ENCODE measurements around the gene RPH3AL. TPM values are rescaled to one million over a fixed set of nuclear protein-coding genes. Genes with fewer than 3 reads are reported as not detected.
A peak's percentile ranks its signal among the peaks of the same experiment; 100 is the strongest.

Gene RPH3AL
- total RNA-seq, 4 donors from 2014 or later, result 24.3 to 90.5 (median 47.2) TPM

DNA sequence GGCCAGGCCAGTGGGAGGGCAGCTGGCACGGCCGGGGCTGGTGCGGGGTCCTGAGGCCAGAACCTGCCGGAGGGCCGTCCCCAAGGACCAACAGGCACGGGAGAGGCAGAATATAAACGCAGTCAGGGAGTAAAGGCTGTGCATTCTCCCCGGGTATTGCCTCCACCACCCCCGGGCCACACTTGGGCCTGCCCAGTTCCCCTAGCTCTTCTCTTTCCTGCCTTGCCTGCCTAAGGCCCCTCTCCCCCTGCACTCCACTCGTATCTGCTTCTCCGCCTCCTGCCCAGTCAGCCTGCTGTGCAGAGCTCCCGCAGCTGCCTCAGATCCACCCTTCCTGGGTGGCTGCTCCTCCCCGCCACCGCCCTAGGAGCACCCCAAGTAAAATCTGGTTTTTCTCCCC is 5.0 kb upstream of the RPH3AL start:
- Histone ChIP-seq H3K9me3 (no peaks in the 10 kb centered on the region), H3K4me3 (no peak overlapping the region), H3K27me3 (no peaks in the 10 kb centered on the region), H3K27ac (no peak overlapping the region), H3K36me3 (no peaks in the 10 kb centered on the region), H3K4me1 (peaks cover 0 to 18% (median 15%) of the 10 kb centered on the region in 4 donors)
- 73 to 77% methylated on average over 6 to 14 of the region's 14 CpGs for WGBS, 2 donors (ENCODE audit: low coverage in 1 of 2)
- in situ Hi-C loops (cut with MboI; ENCODE audit: low pct_ligation_motif_present in 1 of 4, low pct_unique_long_range_greater_than_20kb in 1 of 4, low sequenced_read_pairs in 3 of 4) (no loop called here), intact Hi-C loops (cut with DNase I; ENCODE audit: low total_unique reads) (no loop called here)
- no peak for TF ChIP-seq CTCF (IDR thresholded peaks at IDR 0.05)
- TF ChIP-seq POLR2AphosphoS5 (IDR thresholded peaks at IDR 0.05), result no peak
- TF ChIP-seq EP300 (IDR thresholded peaks at IDR 0.05; ENCODE audit: low read depth), result no peak
- TF ChIP-seq POLR2A (IDR thresholded peaks at IDR 0.05), result no peak
- no peak for DNase-seq

DNA sequence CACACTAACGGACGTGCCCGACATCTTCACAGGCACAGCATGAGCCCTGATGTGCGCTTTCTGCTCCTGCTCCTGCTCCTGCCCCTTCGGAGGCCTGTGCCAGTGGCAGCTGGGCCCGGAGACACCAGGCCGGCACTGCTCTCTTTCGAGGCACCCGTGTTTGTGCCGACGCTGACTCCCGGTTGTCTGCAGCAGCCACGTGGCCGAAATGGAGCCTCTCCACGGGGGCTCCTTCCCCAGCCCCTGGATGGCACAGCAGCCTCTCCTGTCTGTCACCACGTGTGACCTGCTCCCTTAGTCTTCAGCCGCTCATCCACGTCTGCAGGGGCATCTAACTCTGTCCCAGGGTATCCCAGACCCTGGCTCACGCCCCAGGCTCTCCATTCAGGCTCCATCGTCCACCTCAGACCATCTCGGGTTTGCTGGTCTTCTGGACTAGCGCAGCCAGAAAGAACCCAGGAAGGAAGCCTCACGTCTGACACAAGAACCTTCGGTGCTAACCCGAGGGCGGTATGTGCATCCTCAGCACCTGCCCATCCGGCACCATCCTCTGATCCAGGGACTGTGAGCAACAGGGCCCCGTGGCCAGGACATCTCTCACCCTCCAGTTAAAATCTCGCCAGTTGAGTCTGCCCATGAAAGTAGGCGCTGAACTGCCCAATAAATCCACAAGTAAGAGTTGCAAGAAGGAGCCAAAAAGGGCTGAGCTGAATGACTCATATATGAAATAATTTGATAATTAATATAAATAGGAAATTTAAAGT is 4.2 kb upstream of the RPH3AL start:
- 91 to 100% methylated on average over 1 to 30 of the region's 30 CpGs for WGBS, 2 donors (ENCODE audit: low coverage in 1 of 2)

DNA sequence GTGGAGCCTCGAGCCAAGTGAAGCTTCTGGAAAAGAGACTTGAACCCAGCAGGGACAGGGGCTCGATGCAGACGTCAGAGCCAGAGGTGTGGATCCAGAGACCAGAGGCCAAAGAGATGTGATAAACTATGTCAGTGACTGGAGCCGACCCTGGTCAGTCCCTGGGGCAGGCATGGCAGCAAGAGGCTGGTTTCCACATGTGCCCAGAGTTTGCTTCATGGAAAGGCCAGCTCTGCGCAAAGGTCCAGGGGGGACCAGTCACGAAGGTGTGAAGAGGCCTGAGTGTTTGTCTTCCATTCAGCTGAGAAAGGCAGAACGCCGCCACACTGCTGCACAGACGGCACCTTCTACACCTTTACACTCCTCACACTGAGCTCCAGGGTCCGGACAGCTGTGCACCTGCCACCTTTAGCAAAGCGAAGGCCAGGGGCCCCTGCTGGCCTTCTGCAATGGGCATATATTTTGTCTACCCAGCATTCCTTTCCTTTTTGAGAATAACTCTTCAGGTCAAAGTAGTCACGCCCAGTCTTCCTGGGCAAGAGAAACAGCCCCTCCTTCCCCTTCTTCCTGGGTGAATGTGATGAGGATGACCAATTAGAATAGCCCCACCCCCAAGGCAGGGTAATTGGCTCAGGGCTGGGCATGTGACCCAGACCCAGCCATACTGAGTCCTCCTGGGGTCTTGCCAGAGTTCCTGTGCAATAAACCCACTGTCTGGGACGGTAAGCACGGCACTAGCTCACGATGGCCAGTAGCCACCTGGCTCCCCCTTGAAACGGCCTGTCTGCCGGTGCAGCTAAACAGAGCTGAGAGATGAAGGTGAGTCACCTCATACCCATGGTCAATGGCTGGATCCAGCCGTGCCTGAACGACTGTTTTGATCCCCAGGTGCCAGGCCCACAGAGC is 2.3 kb upstream of the RPH3AL start:
- Histone ChIP-seq H3K36me3 (no peaks in the 10 kb centered on the region), H3K27me3 (no peaks in the 10 kb centered on the region), H3K4me3 (no peak overlapping the region), H3K4me1 (peaks cover 6 to 45% (median 39%) of the 10 kb centered on the region in 4 donors), H3K9me3 (no peaks in the 10 kb centered on the region), H3K27ac (peak overlapping the region in 3 of 4 donors; percentile 90 to 94 (median 92))
- in situ Hi-C loops (cut with MboI; ENCODE audit: low pct_ligation_motif_present in 1 of 4, low pct_unique_long_range_greater_than_20kb in 1 of 4, low sequenced_read_pairs in 3 of 4), result no loop called here
- WGBS, 2 donors (ENCODE audit: low coverage in 1 of 2), result 85 to 98% methylated on average over 5 to 19 of the region's 19 CpGs
- no peak for DNase-seq
- intact Hi-C loops (cut with DNase I; ENCODE audit: low total_unique reads), result no loop called here
- no peak for TF ChIP-seq POLR2AphosphoS5 (IDR thresholded peaks at IDR 0.05)
- TF ChIP-seq POLR2A (IDR thresholded peaks at IDR 0.05), result no peak
- TF ChIP-seq EP300 (IDR thresholded peaks at IDR 0.05; ENCODE audit: low read depth), result no peak
- no peak for TF ChIP-seq CTCF (IDR thresholded peaks at IDR 0.05)

More for the DNA sequence above, 4.2 kb upstream of the RPH3AL start:
- peaks cover 0 to 26% (median 22%) of the 10 kb centered on the region in 4 donors for H3K4me1 ChIP-seq
- H3K27ac ChIP-seq, result no peak overlapping the region
- intact Hi-C loops (cut with DNase I; ENCODE audit: low total_unique reads) (no loop called here), in situ Hi-C loops (cut with MboI; ENCODE audit: low pct_ligation_motif_present in 1 of 4, low pct_unique_long_range_greater_than_20kb in 1 of 4, low sequenced_read_pairs in 3 of 4) (no loop called here)
- no peaks in the 10 kb centered on the region for H3K36me3 ChIP-seq
- no peak for DNase-seq
- TF ChIP-seq EP300 (IDR thresholded peaks at IDR 0.05; ENCODE audit: low read depth) (no peak), POLR2AphosphoS5 (IDR thresholded peaks at IDR 0.05) (no peak), POLR2A (IDR thresholded peaks at IDR 0.05) (no peak), CTCF (IDR thresholded peaks at IDR 0.05) (no peak)
- H3K4me3 ChIP-seq, result no peak overlapping the region
- no peaks in the 10 kb centered on the region for H3K9me3 ChIP-seq
- no peaks in the 10 kb centered on the region for H3K27me3 ChIP-seq

DNA sequence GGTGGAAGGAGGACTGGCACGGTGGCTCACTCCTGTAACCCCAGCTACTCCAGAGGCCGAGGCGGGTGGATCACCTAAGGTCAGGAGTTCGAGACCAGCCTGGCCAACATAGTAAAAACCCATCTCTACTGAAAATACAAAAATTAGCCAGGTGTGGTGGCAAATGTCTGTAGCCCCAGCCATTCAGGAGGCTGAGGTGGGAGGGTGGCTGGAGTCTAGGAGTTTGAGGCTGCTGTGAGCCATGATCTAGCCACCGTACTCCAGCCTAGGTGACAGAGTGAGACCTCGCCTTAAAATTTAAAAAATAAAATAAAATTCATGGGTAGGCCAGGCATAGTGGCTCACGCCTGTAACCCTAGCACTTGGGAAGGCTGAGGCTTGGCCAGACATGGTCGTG is 1.2 kb upstream of the RPH3AL start:
- TF ChIP-seq EP300 (IDR thresholded peaks at IDR 0.05; ENCODE audit: low read depth) (no peak), POLR2AphosphoS5 (IDR thresholded peaks at IDR 0.05) (no peak), CTCF (IDR thresholded peaks at IDR 0.05) (no peak), POLR2A (IDR thresholded peaks at IDR 0.05) (no peak)
- peaks cover 14 to 56% (median 49%) of the 10 kb centered on the region in 4 donors for H3K4me1 ChIP-seq
- no peaks in the 10 kb centered on the region for H3K27me3 ChIP-seq
- no peak for DNase-seq
- in situ Hi-C loops (cut with MboI; ENCODE audit: low pct_ligation_motif_present in 1 of 4, low pct_unique_long_range_greater_than_20kb in 1 of 4, low sequenced_read_pairs in 3 of 4) (no loop called here), intact Hi-C loops (cut with DNase I; ENCODE audit: low total_unique reads) (no loop called here)
- H3K36me3 ChIP-seq, result no peaks in the 10 kb centered on the region
- H3K4me3 ChIP-seq, result no peak overlapping the region
- 75 to 80% methylated on average over 1 to 8 of the region's 8 CpGs for WGBS, 2 donors (ENCODE audit: low coverage in 1 of 2)
- no peaks in the 10 kb centered on the region for H3K9me3 ChIP-seq
- H3K27ac ChIP-seq, result peak overlapping the region; percentile 90 to 94 (median 92)

Data from transverse colon (tissue), 4 donors.